Cortex of kidney (tissue), 1 donor: ENCODE data around the gene BBIP1.

ENCODE experiments used
- DNase-seq: peaks from one replicate; lab custom pipeline; 2025; lab: John Stamatoyannopoulos, UW

BBIP1 gene

DNA sequence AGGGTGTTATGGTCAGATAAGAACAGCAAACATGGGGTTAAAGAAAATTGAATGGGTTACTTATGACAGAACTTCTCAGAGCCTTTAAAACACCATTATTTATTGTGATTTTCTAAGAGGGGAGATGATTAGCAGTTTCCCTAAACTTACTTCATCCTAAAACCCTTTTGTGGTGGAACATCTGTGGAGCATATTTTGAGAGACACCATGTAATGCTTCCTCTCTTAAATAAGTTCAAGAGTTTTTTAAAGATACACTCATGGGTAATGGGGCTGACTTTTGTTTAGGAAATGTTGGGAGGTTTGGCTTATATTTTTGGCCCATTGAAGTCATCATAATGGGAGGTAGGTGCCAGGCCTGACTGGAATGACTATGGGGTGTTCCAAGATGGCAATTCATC lies 55.6 kb downstream of the BBIP1 start:
- DNase-seq: no peak

DNA sequence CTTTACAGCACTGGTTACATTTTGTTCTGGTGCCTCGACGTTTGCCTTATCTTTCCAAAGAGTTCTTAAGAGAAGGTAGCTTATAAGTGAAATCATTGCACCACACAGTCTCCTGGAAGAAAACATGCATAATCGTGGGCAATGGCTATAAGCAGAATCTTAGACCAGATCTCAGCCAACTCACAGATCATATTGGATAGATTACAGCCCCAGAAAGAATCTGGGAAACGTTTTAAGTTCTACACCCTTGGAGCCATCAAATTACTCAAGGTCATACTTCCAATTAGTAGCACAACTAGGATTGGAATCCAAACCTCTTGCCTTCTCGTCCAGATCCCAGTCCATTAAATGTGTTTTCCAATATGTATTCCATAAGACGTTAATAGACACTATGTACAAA lies 56.0 kb downstream of the BBIP1 start:
- no peak for DNase-seq

- no peak for DNase-seq
Observed at GRCh38 chr10:110861930-110862649, 56.9 kb downstream of the BBIP1 start.

GRCh38 chr10:110861476-110861875 lies 57.5 kb downstream of the BBIP1 start:
- DNase-seq: no peak

- DNase-seq: no peak
Observed at GRCh38 chr10:110860576-110861241, 58.3 kb downstream of the BBIP1 start.

GRCh38 chr10:110859973-110860376 lies 59.0 kb downstream of the BBIP1 start:
- no peak for DNase-seq

DNA sequence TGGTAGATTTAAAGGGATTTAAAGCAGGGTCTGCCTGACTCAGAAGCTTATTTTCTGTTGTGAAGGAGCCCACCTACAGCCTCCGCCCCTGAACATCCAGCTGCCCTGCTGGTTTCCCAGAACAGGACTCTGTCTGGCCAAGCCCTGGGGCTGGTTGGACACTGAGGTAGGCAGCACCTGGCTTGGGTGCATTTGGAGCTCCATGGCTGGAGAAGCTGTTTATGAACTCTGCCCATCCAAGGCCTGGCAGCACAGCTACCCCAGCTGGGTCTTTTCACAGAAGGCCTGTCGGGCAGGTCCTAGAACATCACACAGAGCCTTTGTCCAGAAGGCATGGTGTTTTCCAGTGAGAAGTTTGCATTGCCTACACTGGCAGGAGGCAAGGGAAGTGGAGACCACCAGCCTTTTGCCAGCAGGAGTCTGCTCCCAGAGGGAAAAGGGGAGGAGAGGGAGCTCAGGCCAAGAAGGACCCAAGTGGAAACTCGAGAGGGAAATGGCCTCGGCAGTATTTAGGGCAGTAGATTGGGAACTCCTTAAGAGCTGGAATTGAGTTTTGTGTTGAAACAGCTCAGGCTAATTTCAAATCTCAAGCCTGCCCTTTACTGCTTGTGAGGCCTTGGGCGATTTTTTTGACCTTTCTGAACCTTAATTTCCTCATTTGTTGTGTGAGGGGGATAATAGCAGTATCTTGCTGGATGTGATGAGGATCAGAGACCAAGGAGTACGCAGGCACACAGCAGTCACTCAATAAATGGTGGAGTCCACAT lies 59.6 kb downstream of the BBIP1 start:
- DNase-seq: no peak

- no peak for DNase-seq
Observed at GRCh38 chr10:110858297-110858934, 60.6 kb downstream of the BBIP1 start.

- no peak for DNase-seq
Observed at GRCh38 chr10:110857265-110858171, 61.5 kb downstream of the BBIP1 start.

- no peak for DNase-seq
Observed at GRCh38 chr10:110853921-110854605, 64.9 kb downstream of the BBIP1 start.

GRCh38 chr10:110852947-110853346 lies 66.0 kb downstream of the BBIP1 start:
- no peak for DNase-seq

- no peak for DNase-seq
Observed at GRCh38 chr10:110852255-110852896, 66.6 kb downstream of the BBIP1 start.

- no peak for DNase-seq
Observed at GRCh38 chr10:110851020-110851612, 67.9 kb downstream of the BBIP1 start.

- DNase-seq: no peak
Observed at GRCh38 chr10:110850099-110850498, 68.9 kb downstream of the BBIP1 start.
